Skeletal muscle cell (primary cell): Measurements from ENCODE around the gene PRPSAP1.

ENCODE experiments used
- DNase-seq: peaks from one replicate; pipeline ENCODE4 v3.0.0-alpha.2; 2010; ENCODE audit warnings: low read depth
- H3K4me3 ChIP-seq: 2 replicates; pipeline ENCODE4 v1.5.1; 2011; ENCODE audit warnings: low read depth, mild to moderate bottlenecking, control low read depth, low read length, moderate library complexity

Gene PRPSAP1, protein sequence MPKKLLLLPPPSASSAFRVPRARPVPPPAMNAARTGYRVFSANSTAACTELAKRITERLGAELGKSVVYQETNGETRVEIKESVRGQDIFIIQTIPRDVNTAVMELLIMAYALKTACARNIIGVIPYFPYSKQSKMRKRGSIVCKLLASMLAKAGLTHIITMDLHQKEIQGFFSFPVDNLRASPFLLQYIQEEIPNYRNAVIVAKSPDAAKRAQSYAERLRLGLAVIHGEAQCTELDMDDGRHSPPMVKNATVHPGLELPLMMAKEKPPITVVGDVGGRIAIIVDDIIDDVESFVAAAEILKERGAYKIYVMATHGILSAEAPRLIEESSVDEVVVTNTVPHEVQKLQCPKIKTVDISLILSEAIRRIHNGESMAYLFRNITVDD

DNA sequence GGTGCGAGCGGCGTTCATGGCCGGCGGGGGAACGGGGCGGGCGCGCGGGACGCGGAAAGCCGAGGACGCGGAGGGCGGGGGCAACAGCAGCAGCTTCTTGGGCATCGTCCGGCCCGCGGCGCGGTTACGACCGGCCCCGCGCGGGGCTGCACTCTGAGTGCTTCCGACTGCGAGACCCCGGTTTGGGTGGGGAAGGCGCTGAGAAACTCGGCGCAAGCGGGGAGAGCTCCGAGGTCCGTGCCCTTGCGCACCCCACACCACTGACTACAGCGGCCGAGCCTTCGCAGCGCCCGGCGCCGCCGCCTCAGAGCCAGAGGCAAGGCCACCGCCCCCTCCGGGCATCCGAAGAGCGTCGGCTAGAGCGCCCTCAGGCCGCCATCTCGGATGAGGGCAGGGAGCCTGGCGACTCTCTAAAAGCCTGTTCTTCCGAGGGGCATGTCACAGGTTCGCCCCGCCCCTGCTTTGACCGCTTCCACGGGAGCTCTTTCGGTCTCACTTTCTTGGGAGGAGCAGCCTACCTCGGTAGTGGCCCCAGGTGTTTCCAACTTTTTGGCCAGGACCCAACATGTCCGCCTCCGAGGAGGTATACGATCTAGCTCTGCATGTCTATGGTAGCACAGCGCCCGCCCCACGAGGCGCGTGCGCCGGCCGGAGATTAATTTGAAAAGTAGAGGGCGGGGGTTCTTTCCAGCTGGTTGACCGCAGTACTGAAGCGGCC, at the start of gene PRPSAP1:
TSS of gene PRPSAP1 (minus strand) at position 318 of the 718 bp plus-strand sequence. CDS start at position 105, 213 bp downstream.
- H3K4me3 ChIP-seq: peak within 1 kb of the TSS; percentile 83
- DNase-seq: peak; percentile 70

DNA sequence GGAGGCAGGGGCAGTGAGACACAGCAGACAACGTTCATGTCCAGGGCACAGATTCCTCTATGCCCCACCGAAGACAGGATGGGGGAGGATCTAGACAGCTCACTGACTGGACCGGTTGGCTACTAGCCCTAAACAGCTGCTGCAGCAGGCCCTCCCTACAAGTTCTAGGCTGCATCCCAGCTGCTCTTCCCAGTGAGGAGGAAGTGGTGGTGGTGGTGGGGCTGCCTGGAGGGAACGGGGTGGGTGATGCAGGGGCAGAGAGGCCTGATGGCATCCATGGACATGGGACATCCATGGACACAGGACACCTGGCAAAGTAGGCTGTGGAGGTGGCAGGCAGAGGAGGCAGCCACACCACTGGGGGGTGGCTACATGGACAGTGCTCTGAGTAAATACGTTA, 49.0 kb upstream of the PRPSAP1 start:
- DNase-seq: no peak
- no peak overlapping the region for H3K4me3 ChIP-seq

GRCh38 chr17:76399175-76400172, 45.8 kb upstream of the PRPSAP1 start:
- DNase-seq: no peak
- no peak overlapping the region for H3K4me3 ChIP-seq

GRCh38 chr17:76398523-76399174, 44.9 kb upstream of the PRPSAP1 start:
- H3K4me3 ChIP-seq: no peak overlapping the region
- DNase-seq: no peak

DNA sequence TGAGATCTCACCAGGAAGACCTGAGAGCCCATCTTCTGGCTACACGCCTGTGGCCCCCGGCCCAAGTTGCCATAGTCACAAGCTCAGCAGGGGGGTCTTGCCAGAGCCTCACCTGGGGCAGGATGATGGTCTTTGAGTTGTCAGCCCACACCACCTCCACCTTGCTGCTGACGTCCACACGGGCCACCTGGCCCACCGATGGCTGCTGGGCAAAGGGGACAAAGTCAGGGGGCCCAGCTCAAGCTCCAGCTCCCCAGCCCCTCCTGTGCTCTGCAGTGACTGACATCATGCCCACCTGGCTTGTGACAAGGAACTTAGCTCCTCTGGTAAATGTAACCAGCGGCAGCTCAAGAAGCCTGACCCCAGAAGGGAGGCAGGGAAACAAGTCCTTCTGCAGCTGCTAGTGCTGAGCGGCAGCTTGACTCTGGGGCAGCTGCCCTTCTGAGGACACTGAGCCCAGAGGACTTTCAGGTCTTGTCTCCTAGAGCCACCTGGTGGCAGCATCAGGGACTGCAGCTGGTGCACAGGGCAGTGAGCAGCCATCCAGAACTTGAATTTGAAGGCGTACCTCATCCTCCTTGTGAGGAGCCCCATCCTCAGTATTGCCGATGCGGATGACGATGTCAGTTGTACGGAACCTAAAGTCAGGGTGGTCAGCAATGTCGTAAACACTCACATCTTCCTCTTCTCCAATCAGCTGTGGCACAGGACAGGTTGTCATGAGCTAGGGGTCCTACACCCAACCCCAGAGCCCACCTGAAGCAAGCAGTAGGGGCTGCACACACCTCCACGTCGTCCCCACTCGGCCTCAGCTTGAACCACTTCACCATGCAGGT, 44.2 kb upstream of the PRPSAP1 start:
- no peak overlapping the region for H3K4me3 ChIP-seq
- DNase-seq: peak; percentile 58

GRCh38 chr17:76397184-76397583, 43.5 kb upstream of the PRPSAP1 start:
- H3K4me3 ChIP-seq: no peak overlapping the region
- DNase-seq: no peak

DNA sequence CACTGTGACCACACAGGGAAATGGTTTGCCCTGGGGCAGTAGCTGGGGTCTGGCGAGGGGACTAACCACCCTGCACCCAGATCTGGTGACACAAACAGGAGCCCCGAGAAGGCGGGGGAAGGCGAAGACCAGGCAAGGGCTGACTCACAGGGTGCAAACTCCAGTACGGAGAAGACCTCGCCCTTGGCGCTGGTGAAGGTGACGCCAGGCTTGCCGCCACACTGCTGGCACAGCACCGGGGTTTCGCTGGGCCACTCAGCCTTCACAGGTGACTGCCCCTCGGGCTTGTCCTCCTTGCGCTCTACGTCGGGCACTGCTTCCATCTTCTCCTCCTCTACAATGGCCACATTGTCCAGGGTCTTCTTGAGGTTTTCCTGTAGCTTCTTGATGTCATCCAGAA, 42.3 kb upstream of the PRPSAP1 start:
- no peak for DNase-seq
- H3K4me3 ChIP-seq: no peak overlapping the region

DNA sequence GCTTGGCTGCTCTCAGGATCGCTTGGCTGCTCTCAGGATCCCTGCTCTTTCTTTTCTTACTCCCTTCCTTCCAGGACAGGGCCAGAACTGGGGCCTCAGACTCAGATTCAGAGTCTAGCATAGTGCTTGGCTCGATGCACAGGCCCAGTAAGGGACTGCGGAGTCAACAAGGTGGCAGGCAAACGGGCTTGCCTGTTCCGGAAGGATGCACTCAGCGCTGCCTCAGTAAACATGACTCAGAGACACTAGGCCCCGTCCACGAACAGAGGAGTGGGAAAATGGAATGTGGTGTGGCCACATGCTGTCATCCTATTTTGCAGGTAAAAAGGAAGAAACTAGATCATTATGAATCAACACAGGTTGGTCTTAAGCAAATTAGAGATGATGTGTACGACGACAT, 40.5 kb upstream of the PRPSAP1 start:
- DNase-seq: no peak
- no peak overlapping the region for H3K4me3 ChIP-seq

DNA sequence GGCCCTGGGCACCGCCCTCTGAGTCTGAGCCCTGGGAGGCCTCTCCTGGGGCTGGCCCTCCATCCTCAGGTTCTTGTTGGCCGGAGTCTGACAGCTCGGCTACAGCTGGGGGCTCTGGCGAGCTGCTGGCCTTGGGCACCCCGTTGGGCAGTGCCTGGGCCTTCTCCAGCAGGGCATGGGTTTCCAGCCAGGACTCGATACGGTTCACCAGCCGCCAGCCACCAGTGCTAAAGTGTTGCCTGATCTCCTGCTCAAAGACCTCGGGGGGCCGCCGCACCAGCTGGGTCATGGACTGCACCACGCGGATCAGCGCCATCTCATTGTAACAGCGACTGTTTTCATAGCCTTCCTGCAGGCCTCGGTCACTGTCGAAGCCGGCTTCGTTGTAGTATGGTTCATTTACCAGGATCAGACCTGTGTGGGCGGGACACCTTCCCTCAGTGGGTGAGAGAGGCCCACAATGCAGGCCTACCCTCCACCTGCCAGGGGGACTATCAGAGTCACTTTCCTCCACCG, 37.5 kb upstream of the PRPSAP1 start:
- no peak for DNase-seq
- H3K4me3 ChIP-seq: no peak overlapping the region

GRCh38 chr17:76390003-76390421, 36.3 kb upstream of the PRPSAP1 start:
- DNase-seq: no peak
- H3K4me3 ChIP-seq: no peak overlapping the region

GRCh38 chr17:76388966-76389888, 35.5 kb upstream of the PRPSAP1 start:
- H3K4me3 ChIP-seq: no peak overlapping the region
- DNase-seq: no peak

DNA sequence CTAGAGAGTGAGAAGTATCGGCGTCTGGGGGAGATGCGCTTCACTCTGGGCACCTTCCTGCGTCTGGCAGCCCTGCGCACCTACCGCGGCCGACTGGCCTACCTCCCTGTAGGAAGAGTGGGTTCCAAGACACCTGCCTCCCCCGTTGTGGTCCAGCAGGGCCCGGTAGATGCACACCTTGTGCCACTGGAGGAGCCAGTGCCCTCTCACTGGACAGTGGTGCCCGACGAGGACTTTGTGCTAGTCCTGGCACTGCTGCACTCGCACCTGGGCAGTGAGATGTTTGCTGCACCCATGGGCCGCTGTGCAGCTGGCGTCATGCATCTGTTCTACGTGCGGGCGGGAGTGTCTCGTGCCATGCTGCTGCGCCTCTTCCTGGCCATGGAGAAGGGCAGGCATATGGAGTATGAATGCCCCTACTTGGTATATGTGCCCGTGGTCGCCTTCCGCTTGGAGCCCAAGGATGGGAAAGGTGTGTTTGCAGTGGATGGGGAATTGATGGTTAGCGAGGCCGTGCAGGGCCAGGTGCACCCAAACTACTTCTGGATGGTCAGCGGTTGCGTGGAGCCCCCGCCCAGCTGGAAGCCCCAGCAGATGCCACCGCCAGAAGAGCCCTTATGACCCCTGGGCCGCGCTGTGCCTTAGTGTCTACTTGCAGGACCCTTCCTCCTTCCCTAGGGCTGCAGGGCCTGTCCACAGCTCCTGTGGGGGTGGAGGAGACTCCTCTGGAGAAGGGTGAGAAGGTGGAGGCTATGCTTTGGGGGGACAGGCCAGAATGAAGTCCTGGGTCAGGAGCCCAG, 33.5 kb upstream of the PRPSAP1 start:
- no peak overlapping the region for H3K4me3 ChIP-seq
- no peak for DNase-seq

DNA sequence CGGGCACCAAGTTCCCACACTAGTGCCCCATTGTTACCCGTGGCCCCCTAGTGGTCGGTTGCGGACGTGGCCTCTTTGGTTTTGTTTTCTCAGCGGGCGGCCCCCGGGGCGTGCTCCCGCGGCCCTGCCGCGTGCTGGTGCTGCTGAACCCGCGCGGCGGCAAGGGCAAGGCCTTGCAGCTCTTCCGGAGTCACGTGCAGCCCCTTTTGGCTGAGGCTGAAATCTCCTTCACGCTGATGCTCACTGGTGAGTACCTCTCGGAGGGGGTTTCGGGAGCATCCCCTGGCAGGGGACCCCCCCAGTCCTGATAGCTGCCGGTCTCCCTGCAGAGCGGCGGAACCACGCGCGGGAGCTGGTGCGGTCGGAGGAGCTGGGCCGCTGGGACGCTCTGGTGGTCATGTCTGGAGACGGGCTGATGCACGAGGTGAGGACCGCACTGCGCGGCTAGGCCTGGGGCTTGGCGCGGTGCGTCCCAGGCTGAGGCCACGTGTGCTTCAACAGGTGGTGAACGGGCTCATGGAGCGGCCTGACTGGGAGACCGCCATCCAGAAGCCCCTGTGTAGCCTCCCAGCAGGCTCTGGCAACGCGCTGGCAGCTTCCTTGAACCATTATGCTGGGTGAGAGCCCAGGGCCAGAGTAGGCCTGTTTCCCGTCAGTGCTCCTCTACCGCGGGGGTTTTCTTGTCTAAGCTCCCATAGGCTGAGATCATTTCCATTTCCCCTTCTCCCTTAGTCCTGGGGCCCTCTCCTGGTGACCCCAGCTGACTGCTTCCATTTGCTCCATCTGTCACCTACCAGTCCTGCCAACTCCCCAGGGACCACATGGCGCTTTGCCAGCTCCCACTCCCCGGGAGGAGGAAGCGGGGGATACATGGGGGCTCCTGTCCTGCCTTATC, 32.4 kb upstream of the PRPSAP1 start:
- DNase-seq: no peak
- H3K4me3 ChIP-seq: peak overlapping the region; percentile 71

DNA sequence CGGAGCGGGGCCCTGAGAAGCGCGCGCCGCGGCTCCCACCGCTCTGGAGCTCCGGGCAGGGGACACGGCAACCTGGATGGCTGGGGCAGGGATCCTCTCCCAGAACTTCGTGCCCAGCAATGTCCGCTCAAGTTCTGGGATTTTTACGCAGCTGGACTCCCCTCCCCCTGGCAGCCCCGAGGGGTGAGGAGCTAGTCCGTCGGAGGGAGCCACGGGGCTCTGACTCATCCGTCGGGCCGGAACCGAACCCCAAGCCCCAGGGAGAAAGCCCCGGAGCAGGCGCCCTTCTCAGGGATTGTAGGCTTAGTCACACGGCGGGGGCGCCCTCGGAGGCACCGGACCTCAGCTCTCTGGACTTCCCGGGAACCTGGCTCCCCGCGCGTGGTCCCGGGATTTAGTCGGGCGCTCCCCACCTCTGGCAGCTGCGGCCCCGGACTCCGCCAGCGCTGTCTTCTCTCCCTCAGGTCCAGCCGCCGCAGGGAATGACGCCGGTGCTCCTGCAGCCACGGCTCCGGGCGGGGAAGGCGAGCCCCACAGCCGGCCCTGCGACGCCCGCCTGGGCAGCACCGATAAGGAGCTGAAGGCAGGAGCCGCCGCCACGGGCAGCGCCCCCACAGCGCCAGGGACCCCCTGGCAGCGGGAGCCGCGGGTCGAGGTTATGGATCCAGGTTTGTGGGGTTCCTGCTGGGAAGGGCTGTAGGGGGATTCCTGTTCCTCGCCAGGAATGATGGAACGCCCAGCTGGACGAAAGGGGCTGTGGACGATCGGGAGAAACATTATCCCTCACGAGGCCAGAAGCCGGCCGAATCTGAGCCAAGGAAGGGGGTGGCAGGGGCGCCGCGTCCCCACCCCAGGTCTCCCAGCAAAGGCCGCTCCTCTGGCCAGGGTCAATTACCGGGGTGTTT, 31.5 kb upstream of the PRPSAP1 start:
- peak; percentile 60 for DNase-seq
- peak overlapping the region; percentile 71 for H3K4me3 ChIP-seq
